Esophagus squamous epithelium (tissue), 5 donors: ENCODE data around the gene GSTO2. TPM values are rescaled to one million over a fixed set of nuclear protein-coding genes. Genes with fewer than 3 reads are reported as not detected.

Experiments used
- DNase-seq: peaks from one replicate; lab custom pipeline; 2025; lab: John Stamatoyannopoulos, UW
- H3K27ac ChIP-seq, 4 donors: fragments of 200-600 bp; sonication (generic); one replicate each; pipeline ENCODE4 v1.5.1; 2016 to 2019; ENCODE audit warnings: mild to moderate bottlenecking in 1 of 4
- H3K27me3 ChIP-seq, 4 donors: fragments of 200-600 bp; sonication (generic); 1 replicate in 3 of 4; 2 replicates in 1 of 4; pipeline versions ENCODE4 v1.5.1 to v1.6.0; 2017 to 2021; ENCODE audit warnings: antibody characterized with exemption in 1 of 4
- H3K36me3 ChIP-seq, 3 donors: fragments of 200-600 bp; sonication (generic); one replicate each; pipeline ENCODE4 v1.5.1; 2016 to 2019
- H3K4me1 ChIP-seq, 3 donors: fragments of 200-600 bp; sonication (generic); one replicate each; pipeline ENCODE4 v1.5.1; 2017 to 2019
- H3K4me3 ChIP-seq, 4 donors: fragments of 200-600 bp; sonication (generic); 1 replicate in 3 of 4; 2 replicates in 1 of 4; pipeline ENCODE4 v1.5.1; 2016 to 2019; ENCODE audit warnings: mild to moderate bottlenecking in 2 of 4, moderate library complexity in 1 of 4
- H3K9me3 ChIP-seq, 3 donors: fragments of 200-600 bp; sonication (generic); one replicate each; pipeline ENCODE4 v1.5.1; 2016 to 2019
- POLR2A ChIP-seq, 4 donors: fragments of 450-650 bp; IDR thresholded peaks; one replicate each; pipeline ENCODE4 v1.6.1; 2017; ENCODE audit warnings: antibody characterized with exemption in 4 of 4, mild to moderate bottlenecking in 4 of 4, moderate library complexity in 3 of 4
- WGBS, 2 donors: methylation state at CpG; one replicate each; pipeline ENCODE4 v1.1.5; 2018; 5-methylcytosine and 5-hydroxymethylcytosine counted together
- intact Hi-C: fragments of 100-400 bp; cut with DNase I; formaldehyde crosslinking; loops from one replicate; pipeline ENCODE4 v1.15.0; 2022
- total RNA-seq, 4 donors: library from RNA; depleted of rRNA; stranded (reverse); fragments of >200 nt; gene quantifications; one replicate each; pipeline ENCODE4 v1.1.0, GENCODE V29; 2016
- TF ChIP-seq, protein P1 (sequence below), 6 experiments: fragments of 450-650 bp in 4 of 6; fragments of 200-600 bp in 2 of 6; sonication (generic) in 2 of 6; IDR thresholded peaks; one replicate each; pipeline ENCODE4 v1.5.1; 2016 to 2019; ENCODE audit warnings: antibody characterized with exemption in 6 of 6, mild to moderate bottlenecking in 4 of 6, moderate library complexity in 4 of 6
- donor health status: DM: yes; HTN: yes; CAD: no.

The GSTO2 gene
- total RNA-seq, 4 donors from 2014 or later = 6.1 to 20.6 (median 13.8) TPM

DNA sequence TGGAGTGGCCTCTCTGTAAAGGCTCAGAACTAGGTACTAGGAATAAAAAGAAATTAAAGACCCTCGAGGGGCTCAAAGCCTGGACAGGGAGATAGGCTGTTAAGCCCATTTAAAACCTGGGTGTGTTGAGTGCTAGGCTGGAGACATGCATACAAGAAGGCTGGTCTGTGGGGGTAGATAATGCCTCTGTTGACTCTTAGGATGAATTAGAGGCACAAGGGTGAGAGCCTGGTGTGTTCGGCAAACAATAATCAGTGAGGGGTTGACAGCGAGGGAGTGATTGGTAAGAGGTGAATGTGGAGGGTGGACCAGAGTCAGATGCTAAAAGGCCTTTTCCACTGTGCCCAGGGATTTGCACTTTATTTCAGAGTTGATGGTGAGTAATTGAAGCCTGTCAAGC lies 12.7 kb downstream of the GSTO2 start:
- Histone ChIP-seq H3K27me3 (no peaks in the 10 kb centered on the region), H3K4me3 (no peak overlapping the region), H3K4me1 (peaks cover 0 to 7% (median 0%) of the 10 kb centered on the region in 3 donors), H3K9me3 (no peaks in the 10 kb centered on the region), H3K27ac (no peak overlapping the region), H3K36me3 (peaks cover 0 to 4% (median 0%) of the 10 kb centered on the region in 3 donors)
- intact Hi-C loops = no loop called here
- WGBS, 2 donors = 57 to 80% methylated on average over 1 to 3 of the region's 3 CpGs
- TF ChIP-seq, protein P1, sequence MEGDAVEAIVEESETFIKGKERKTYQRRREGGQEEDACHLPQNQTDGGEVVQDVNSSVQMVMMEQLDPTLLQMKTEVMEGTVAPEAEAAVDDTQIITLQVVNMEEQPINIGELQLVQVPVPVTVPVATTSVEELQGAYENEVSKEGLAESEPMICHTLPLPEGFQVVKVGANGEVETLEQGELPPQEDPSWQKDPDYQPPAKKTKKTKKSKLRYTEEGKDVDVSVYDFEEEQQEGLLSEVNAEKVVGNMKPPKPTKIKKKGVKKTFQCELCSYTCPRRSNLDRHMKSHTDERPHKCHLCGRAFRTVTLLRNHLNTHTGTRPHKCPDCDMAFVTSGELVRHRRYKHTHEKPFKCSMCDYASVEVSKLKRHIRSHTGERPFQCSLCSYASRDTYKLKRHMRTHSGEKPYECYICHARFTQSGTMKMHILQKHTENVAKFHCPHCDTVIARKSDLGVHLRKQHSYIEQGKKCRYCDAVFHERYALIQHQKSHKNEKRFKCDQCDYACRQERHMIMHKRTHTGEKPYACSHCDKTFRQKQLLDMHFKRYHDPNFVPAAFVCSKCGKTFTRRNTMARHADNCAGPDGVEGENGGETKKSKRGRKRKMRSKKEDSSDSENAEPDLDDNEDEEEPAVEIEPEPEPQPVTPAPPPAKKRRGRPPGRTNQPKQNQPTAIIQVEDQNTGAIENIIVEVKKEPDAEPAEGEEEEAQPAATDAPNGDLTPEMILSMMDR (IDR thresholded peaks at IDR 0.05) = no peak
- no peak for TF ChIP-seq POLR2A (IDR thresholded peaks at IDR 0.05)
- no peak for DNase-seq

GRCh38 chr10:104284846-104285245 lies 15.9 kb downstream of the GSTO2 start:
- 71 to 77% methylated on average over 7 of the region's 7 CpGs for WGBS, 2 donors
- no peak overlapping the region for H3K4me3 ChIP-seq
- intact Hi-C loops = no loop called here
- no peaks in the 10 kb centered on the region for H3K9me3 ChIP-seq
- peaks cover 0 to 4% (median 0%) of the 10 kb centered on the region in 3 donors for H3K36me3 ChIP-seq
- no peaks in the 10 kb centered on the region for H3K27me3 ChIP-seq
- TF ChIP-seq POLR2A (IDR thresholded peaks at IDR 0.05) = no peak
- TF ChIP-seq, protein P1 (IDR thresholded peaks at IDR 0.05) = no peak
- DNase-seq = no peak
- H3K4me1 ChIP-seq = no peaks in the 10 kb centered on the region
- no peak overlapping the region for H3K27ac ChIP-seq

GRCh38 chr10:104286939-104287338 lies 18.0 kb downstream of the GSTO2 start:
- Histone ChIP-seq H3K36me3 (peaks cover 0 to 4% (median 0%) of the 10 kb centered on the region in 3 donors), H3K27ac (no peak overlapping the region), H3K27me3 (no peaks in the 10 kb centered on the region), H3K9me3 (no peaks in the 10 kb centered on the region), H3K4me3 (no peak overlapping the region), H3K4me1 (peaks cover 0 to 11% (median 0%) of the 10 kb centered on the region in 3 donors)
- WGBS, 2 donors = 85 to 94% methylated on average over 2 of the region's 2 CpGs
- TF ChIP-seq POLR2A (IDR thresholded peaks at IDR 0.05) = no peak
- TF ChIP-seq, protein P1 (IDR thresholded peaks at IDR 0.05) = no peak
- no peak for DNase-seq
- intact Hi-C loops = no loop called here

- WGBS, 2 donors = 60 to 65% methylated on average over 1 of the region's 1 CpG
- H3K4me1 ChIP-seq = peaks cover 0 to 16% (median 0%) of the 10 kb centered on the region in 3 donors
- no peaks in the 10 kb centered on the region for H3K27me3 ChIP-seq
- H3K36me3 ChIP-seq = peaks cover 0 to 4% (median 0%) of the 10 kb centered on the region in 3 donors
- intact Hi-C loops = no loop called here
- TF ChIP-seq, protein P1 (IDR thresholded peaks at IDR 0.05) = no peak
- no peak for TF ChIP-seq POLR2A (IDR thresholded peaks at IDR 0.05)
- no peaks in the 10 kb centered on the region for H3K9me3 ChIP-seq
- no peak overlapping the region for H3K27ac ChIP-seq
- DNase-seq = no peak
- H3K4me3 ChIP-seq = no peak overlapping the region
These were observed 19.4 kb downstream of the GSTO2 start for GRCh38 chr10:104288355-104288754.

- DNase-seq = peak; percentile 47
- Histone ChIP-seq H3K9me3 (no peaks in the 10 kb centered on the region), H3K27ac (no peak overlapping the region), H3K4me3 (no peak overlapping the region), H3K4me1 (peaks cover 0 to 16% (median 0%) of the 10 kb centered on the region in 3 donors), H3K27me3 (no peaks in the 10 kb centered on the region), H3K36me3 (no peaks in the 10 kb centered on the region)
- 2% methylated on average over 7 to 26 of the region's 26 CpGs for WGBS, 2 donors
- intact Hi-C loops = loop anchor here (5.0 kb wide), 1 partner anchor 61 kb away; the partner anchor contains the start of gene CFAP58
- TF ChIP-seq POLR2A (IDR thresholded peaks at IDR 0.05) = no peak
- TF ChIP-seq, protein P1 (IDR thresholded peaks at IDR 0.05) = peak; percentile 99 to 100 (median 100)
These were observed 22.5 kb downstream of the GSTO2 start for GRCh38 chr10:104291439-104291951.
